DOHH2 (cell line): ENCODE measurements around the gene CA6.
"Not testable (repeated sequence)": the region's sequence is repeated elsewhere in the genome, so short reads cannot be mapped to it uniquely, and the experiment has no call there.

Source experiments
- H3F3A ChIP-seq: fragments of 200-600 bp; sonication (generic), shearing (Covaris generic); 2 replicates; pipeline ENCODE4 v1.6.0; 2016; ENCODE audit warnings: antibody characterized with exemption, mild to moderate bottlenecking; ENCODE audit not compliant: control insufficient read depth, insufficient read depth
- H3K27ac ChIP-seq: fragments of 200-600 bp; sonication (generic); 2 replicates; pipeline ENCODE4 v1.5.1; 2014; ENCODE audit warnings: low read depth, mild to moderate bottlenecking, low read length, moderate library complexity
- H3K27me3 ChIP-seq: fragments of 200-600 bp; sonication (generic); 2 replicates; pipeline ENCODE4 v1.6.1; 2014; ENCODE audit warnings: mild to moderate bottlenecking, low read length, mixed read lengths; ENCODE audit not compliant: control insufficient read depth
- H3K36me3 ChIP-seq: fragments of 200-600 bp; sonication (generic); 2 replicates; pipeline ENCODE4 v1.6.1; 2014; ENCODE audit warnings: mild to moderate bottlenecking, low read length, moderate library complexity, mixed read lengths; ENCODE audit not compliant: control insufficient read depth
- H3K4me1 ChIP-seq: fragments of 200-600 bp; sonication (generic); 2 replicates; pipeline ENCODE4 v1.6.1; 2014; ENCODE audit warnings: mild to moderate bottlenecking, low read length, mixed read lengths; ENCODE audit not compliant: control insufficient read depth
- H3K4me2 ChIP-seq: fragments of 200-600 bp; sonication (generic); 2 replicates; pipeline ENCODE4 v1.6.0; 2014; ENCODE audit warnings: mild to moderate bottlenecking, low read length, moderate library complexity
- H3K4me3 ChIP-seq: fragments of 200-600 bp; sonication (generic); 2 replicates; pipeline ENCODE4 v1.5.1; 2014; ENCODE audit warnings: mild to moderate bottlenecking, low read length, mixed read lengths
- H3K79me2 ChIP-seq: fragments of 200-600 bp; sonication (generic); 2 replicates; pipeline ENCODE4 v1.6.1; 2014; ENCODE audit warnings: mild to moderate bottlenecking, low read length, mixed read lengths; ENCODE audit not compliant: control insufficient read depth
- H3K9me2 ChIP-seq: fragments of 200-600 bp; sonication (generic); replicated peaks from 2 replicates; pipeline ENCODE4 v1.6.1; 2014; ENCODE audit warnings: mild to moderate bottlenecking, low read length, mixed read lengths; ENCODE audit not compliant: control insufficient read depth
- H3K9me3 ChIP-seq: fragments of 200-600 bp; sonication (generic); 2 replicates; pipeline ENCODE4 v1.6.1; 2014; ENCODE audit warnings: antibody characterized with exemption, low read length, mixed read lengths; ENCODE audit not compliant: control insufficient read depth, insufficient read depth
- H4K20me1 ChIP-seq: fragments of 200-600 bp; sonication (generic); 2 replicates; pipeline ENCODE4 v1.6.0; 2014; ENCODE audit warnings: low read depth, mild to moderate bottlenecking, antibody characterized with exemption, low read length, moderate library complexity; ENCODE audit not compliant: control insufficient read depth, insufficient read depth
- CTCF ChIP-seq: fragments of 200-600 bp; sonication (generic); IDR thresholded peaks from one replicate; pipeline ENCODE4 v1.5.1; 2014; ENCODE audit warnings: antibody characterized with exemption, mild to moderate bottlenecking, low read depth, low read length; ENCODE audit not compliant: poor library complexity, severe bottlenecking
- EZH2phosphoT487 ChIP-seq: fragments of 200-600 bp; sonication (generic); IDR thresholded peaks from 2 replicates; pipeline ENCODE4 v1.6.1; 2017; ENCODE audit warnings: borderline replicate concordance, mild to moderate bottlenecking, antibody characterized with exemption, low read length, moderate library complexity, mixed read lengths

Gene CA6

GRCh38 chr1:8945568-8945967 lies at the start of gene CA6:
Gene CA6 (plus strand): TSS chr1:8945868. CDS start chr1:8945887, 19 bp downstream.
- peaks cover 82% of the 10 kb centered on the region for H3K4me1 ChIP-seq

GRCh38 chr1:8896775-8897174 lies 48.9 kb upstream of the CA6 start:
- not testable (repeated sequence) for H3K9me2 ChIP-seq, H3K4me1 ChIP-seq, H3F3A ChIP-seq, H3K36me3 ChIP-seq, H4K20me1 ChIP-seq, H3K9me3 ChIP-seq, H3K27ac ChIP-seq, H3K4me3 ChIP-seq, H3K4me2 ChIP-seq, H3K79me2 ChIP-seq, H3K27me3 ChIP-seq

More at GRCh38 chr1:8945568-8945967, at the start of gene CA6:
- no peaks in the 10 kb centered on the region for H4K20me1 ChIP-seq
- no peaks in the 10 kb centered on the region for H3K9me2 ChIP-seq
- H3K79me2 ChIP-seq, result peaks cover 6% of the 10 kb centered on the region
- no peaks in the 10 kb centered on the region for H3K27me3 ChIP-seq
- peak within 1 kb of the TSS; percentile 68 for H3K4me2 ChIP-seq
- peaks cover 23% of the 10 kb centered on the region for H3F3A ChIP-seq
- TF ChIP-seq EZH2phosphoT487 (no peak), CTCF (no peak)
- peak within 1 kb of the TSS; percentile 31; the same call in 1 of the 2 replicates for H3K4me3 ChIP-seq
- H3K9me3 ChIP-seq, result no peaks in the 10 kb centered on the region
- H3K27ac ChIP-seq, result peak within 1 kb of the TSS; percentile 96
- no peaks in the 10 kb centered on the region; the same call in 1 of the 2 replicates for H3K36me3 ChIP-seq

DNA sequence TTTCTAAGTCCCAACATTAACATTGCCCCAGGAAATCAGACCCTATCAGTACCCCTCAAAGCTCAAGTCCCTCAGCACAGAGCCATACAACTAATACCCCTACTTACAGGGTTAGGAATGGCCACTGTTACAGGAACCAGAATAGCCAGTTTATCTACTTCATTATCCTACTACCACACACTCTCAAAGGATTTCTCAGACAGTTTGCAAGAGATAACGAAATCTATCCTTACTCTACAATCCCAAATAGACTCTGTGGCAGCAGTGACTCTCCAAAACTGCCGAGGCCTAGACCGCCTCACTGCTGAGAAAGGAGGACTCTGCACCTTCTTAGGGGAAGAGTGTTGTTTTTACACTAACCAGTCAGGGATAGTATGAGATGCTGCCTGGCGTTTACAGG lies 48.2 kb upstream of the CA6 start:
- not testable (repeated sequence) for H3K27me3 ChIP-seq, H3K36me3 ChIP-seq, H4K20me1 ChIP-seq, H3K9me2 ChIP-seq, H3K4me3 ChIP-seq, H3K79me2 ChIP-seq, H3K4me2 ChIP-seq, H3F3A ChIP-seq, H3K9me3 ChIP-seq, H3K4me1 ChIP-seq, H3K27ac ChIP-seq

GRCh38 chr1:8898418-8898817 lies 47.2 kb upstream of the CA6 start:
- not testable (repeated sequence) for H3F3A ChIP-seq, H3K36me3 ChIP-seq, H3K27me3 ChIP-seq, H3K79me2 ChIP-seq, H4K20me1 ChIP-seq, H3K4me1 ChIP-seq, H3K4me3 ChIP-seq, H3K9me2 ChIP-seq, H3K9me3 ChIP-seq, H3K27ac ChIP-seq, H3K4me2 ChIP-seq

DNA sequence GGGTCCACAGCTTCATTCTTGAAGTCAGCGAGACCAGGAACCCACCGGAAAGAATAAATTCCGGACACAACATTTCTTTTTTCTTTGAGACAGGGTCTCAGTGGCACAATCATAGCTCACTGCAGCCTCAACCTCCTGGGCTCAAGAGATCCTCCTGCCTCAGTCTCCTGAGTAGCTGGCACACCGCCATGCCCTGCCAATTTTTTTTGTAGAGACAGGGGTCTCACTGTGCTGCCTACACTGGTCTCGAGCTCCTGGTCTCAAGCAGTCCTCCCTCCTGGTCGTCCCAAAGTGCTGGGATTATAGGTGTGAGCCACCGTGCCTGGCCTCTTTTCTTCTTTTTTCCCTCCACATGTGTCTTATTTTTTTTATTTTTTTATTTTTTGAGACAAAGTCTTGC lies 46.6 kb upstream of the CA6 start:
- no peaks in the 10 kb centered on the region for H4K20me1 ChIP-seq
- no peaks in the 10 kb centered on the region for H3K79me2 ChIP-seq
- H3K36me3 ChIP-seq, result no peaks in the 10 kb centered on the region
- no peak overlapping the region for H3K4me3 ChIP-seq
- H3K9me2 ChIP-seq, result no peaks in the 10 kb centered on the region
- no peak overlapping the region for H3K27ac ChIP-seq
- peaks cover 10% of the 10 kb centered on the region; the same call in 1 of the 2 replicates for H3K9me3 ChIP-seq
- H3F3A ChIP-seq, result no peaks in the 10 kb centered on the region
- no peak overlapping the region for H3K4me2 ChIP-seq
- TF ChIP-seq EZH2phosphoT487 (no peak), CTCF (no peak)
- H3K27me3 ChIP-seq, result 0 out of 2 replicates have a peak, but pooled peaks cover 7% of the 10 kb centered on the region
- H3K4me1 ChIP-seq, result peaks cover 7% of the 10 kb centered on the region

- not testable (repeated sequence) for H4K20me1 ChIP-seq, H3K4me3 ChIP-seq, H3K79me2 ChIP-seq, H3K27ac ChIP-seq, H3F3A ChIP-seq, H3K36me3 ChIP-seq, H3K9me2 ChIP-seq, H3K9me3 ChIP-seq, H3K4me2 ChIP-seq, H3K27me3 ChIP-seq, H3K4me1 ChIP-seq
Measured at GRCh38 chr1:8900684-8901083, 45.0 kb upstream of the CA6 start.
